HG03354 (cell line): ENCODE measurements around the gene USP13.
"Not testable (repeated sequence)": the region's sequence is repeated elsewhere in the genome, so short reads cannot be mapped to it uniquely, and the experiment has no call there.

ENCODE experiments used
- ATAC-seq: cut with Tn5 transposase; IDR thresholded peaks from one replicate; pipeline ENCODE4 v1.9.1; 2021; ENCODE audit warnings: mild to moderate bottlenecking; ENCODE audit not compliant: unreplicated experiment, poor library complexity, severe bottlenecking

The USP13 gene

DNA sequence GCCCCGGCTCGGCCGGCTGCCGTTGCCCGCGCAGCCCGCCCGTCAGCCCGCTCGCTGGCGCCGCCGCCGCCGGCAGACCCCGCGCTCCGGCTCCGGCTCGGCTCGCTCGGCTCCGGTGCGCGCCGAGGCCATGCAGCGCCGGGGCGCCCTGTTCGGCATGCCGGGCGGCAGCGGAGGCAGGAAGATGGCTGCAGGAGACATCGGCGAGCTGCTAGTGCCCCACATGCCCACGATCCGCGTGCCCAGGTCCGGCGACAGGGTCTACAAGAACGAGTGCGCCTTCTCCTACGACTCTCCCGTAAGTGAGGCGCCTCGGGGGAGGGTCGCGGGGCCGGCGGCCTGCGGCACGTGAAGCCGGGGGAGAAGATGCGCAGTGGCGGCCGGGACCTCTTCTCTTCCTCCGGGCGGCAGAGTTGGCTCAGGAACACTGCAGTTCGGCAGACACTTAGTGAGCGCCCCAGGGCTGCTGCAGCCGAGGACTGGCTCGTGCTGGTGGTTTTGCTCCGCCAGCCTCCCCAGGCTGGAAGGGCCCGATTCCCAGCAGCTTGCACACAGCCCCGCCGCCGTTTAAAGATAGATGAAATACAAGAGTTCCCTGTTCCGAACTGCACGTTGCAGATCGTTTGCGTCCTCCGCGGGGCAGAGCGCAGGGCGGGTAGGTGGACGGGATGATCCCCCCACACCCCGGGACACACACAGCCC, 407 bp downstream of the USP13 start:
- peak; percentile 61 for ATAC-seq

- no peak for ATAC-seq
Measured at GRCh38 chr3:179655236-179655635, 2.4 kb downstream of the USP13 start.

- ATAC-seq = no peak
Measured at GRCh38 chr3:179658606-179659005, 5.8 kb downstream of the USP13 start.

GRCh38 chr3:179660872-179661271, 8.0 kb downstream of the USP13 start:
- no peak for ATAC-seq

DNA sequence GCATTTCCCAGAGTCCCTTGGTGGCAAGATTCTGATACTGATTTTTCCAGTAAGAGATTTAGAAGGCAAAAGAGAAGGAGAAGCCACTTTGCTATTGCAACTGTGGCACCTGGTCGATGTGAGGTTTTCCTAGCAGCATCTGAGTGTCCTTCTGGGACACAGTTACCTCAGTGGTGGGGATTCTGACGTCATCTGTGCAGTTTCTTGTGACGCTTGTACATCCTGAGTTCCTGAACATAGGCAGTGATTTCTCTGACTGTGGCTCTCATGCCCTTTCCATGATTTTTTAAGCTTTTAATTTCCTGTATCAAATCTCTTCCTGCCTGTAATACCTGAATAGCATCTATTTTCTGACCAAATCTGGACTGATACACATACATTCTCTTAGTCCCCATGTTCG, 8.9 kb downstream of the USP13 start:
- ATAC-seq = no peak

GRCh38 chr3:179663093-179663492, 10.3 kb downstream of the USP13 start:
- ATAC-seq = no peak

DNA sequence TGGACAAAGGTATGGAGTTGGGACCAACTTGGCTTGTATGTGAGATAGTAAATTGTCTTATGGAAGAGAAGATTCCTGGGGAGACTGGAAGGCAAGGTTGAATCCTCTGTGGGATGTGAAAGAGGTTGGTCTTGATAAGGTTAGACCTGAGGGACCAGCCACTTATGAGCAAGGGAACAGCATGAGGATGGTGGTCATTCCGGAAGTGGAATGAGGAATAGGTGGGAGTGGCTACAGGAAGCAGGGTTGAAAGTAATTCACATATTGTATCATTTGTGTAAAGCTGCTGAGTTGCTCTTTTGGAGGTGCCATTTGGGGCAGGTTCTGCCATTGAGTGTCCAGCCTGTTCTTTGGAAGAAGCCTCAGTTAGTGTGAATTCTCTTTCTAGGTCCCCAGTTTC, 13.2 kb downstream of the USP13 start:
- ATAC-seq = no peak

DNA sequence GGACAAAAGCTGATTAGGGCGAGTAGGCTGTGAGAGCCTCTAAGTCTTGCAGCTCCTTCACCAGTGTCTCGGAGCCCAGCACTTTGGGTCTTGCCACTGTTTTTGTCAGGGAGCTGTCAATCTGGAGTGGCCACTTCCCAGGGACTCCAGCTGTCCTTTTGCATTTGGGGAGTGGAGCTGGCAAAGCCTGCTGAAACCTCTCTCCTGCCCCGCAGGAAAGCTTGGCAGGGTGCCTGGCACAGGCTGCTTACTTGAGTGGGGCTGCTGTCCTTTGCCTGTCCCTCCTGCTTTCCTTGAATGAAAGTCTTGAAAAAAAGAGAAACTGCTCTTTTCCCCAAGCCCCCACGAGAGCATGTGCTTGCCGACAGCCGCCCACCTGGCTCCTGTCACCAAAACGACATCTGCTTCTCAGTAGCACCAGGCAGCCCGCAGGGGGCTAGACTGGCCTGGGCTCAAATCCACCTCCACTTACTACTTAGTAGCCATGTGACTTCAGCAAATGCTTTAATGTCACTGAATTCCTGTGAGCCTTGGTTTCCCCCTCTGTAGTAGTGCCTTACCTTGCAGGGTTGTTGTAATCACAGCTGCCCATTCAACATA, 13.7 kb downstream of the USP13 start:
- ATAC-seq = no peak

DNA sequence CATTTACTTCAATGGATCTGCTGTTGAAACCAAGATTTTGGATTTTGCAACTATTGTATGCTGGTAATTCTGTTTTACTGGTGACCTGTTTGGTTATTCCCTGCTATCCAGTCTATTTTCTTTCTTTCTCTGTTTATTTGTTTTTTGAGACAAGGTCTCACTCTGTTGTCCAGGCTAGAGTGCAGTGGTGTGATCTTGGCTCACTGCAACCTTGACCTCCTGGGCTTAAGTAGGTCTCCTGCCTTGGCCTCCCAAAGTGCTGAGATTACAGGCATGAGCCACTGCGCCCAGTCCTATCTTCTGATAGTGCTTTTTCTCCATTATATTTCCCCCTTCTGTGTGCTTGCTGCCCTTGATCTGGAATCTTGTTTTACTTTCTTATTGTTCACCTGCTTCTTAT, 15.6 kb downstream of the USP13 start:
- ATAC-seq = no peak

GRCh38 chr3:179670311-179670710, 17.5 kb downstream of the USP13 start:
- ATAC-seq = no peak

GRCh38 chr3:179671309-179671708, 18.5 kb downstream of the USP13 start:
- no peak for ATAC-seq

DNA sequence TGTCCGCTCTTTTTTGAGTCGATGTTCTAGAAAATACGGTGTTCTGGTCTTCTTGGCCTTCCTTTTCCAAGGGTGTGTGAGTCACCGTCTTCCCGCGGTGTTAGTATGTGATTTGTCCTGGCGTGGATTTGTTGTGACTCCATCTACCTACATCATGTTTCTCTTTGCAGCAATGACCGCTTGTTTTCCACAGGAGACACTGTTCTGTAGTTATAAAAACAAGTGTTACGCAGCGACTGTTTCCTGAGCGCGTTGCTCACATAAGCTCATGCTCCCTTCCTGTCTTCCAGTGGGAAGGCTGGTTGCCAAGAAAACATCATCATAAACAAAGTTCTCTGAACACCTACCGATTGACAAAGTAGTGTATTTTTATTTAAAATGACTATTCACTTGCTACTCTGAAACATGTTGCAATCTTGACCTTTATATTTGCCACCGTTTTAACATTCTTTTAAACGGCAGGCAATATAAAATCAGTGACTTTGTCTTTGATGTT, 19.0 kb downstream of the USP13 start:
- no peak for ATAC-seq

DNA sequence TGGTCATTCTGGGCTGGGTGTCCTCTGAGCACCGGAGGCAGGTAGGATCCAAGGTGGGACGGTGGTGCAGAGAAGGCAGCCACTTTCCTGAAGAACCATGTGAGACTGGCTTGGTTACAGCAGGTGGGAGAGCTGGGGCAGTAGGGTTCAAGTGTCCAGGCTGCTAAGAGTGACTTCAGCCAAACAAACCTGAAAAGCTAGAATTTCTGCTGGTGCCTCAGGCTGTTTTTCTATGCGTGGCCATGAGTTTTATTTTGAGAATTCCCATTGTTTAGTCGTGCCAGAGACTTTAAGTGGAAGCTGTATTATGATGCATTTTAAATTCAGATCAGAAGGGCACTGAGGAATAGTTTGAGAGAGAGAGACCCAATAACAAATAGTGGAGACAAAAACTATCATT, 20.1 kb downstream of the USP13 start:
- no peak for ATAC-seq

DNA sequence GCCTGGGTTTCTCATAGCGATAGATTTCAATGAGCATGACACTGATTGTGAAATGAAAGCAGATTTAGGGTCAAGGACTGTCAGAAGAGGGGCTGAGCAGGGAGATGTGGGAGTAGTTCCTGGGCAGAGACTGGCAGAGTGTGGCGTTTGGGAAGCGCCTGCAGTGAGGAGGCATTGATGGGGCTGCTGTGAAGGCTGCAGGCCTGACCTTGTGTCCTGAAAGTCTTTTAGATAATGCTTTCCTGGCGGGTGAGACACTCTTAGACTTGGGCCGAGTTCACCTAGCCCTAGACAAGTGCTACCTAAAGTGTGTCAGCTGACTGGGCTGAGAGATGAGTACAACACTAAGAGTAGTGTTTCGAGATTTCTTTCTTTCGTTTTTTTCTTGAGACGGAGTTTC, 20.7 kb downstream of the USP13 start:
- no peak for ATAC-seq

GRCh38 chr3:179676081-179676480, 23.2 kb downstream of the USP13 start:
- ATAC-seq = no peak

GRCh38 chr3:179677884-179678283, 25.0 kb downstream of the USP13 start:
- no peak for ATAC-seq

- ATAC-seq = no peak
Measured at GRCh38 chr3:179681492-179682263, 28.8 kb downstream of the USP13 start.

DNA sequence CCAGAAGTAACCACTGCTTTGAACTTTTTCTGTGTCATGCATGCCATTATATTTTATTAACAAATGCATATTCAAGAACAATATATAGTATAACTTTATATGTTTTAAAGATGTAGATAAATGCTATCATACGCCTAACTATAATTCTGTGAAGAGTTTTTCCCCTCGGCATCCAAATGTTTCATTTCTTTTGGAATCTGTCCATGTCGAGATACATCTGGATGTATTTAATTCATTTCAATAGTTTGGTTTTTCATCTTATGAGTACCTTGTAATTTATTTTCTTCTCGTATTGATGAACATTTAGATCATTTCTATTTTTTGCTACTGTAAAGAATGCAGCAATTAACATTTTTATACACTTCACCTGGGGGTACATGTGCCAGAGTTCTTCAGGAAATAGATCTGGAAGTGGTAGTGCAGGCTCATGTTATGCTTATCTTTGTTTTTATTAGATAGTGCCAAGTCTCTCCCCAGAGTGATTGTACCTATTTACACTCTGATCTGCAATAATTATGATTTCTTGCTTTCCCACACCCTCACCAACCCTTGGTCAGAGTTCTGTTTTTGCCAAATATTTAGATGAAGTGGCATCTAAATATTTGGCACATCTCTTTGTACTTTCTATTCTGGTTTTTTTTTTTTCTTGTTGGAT, 29.7 kb downstream of the USP13 start:
- ATAC-seq = no peak

- ATAC-seq = not testable (repeated sequence)
Measured at GRCh38 chr3:179683286-179683685, 30.4 kb downstream of the USP13 start.

DNA sequence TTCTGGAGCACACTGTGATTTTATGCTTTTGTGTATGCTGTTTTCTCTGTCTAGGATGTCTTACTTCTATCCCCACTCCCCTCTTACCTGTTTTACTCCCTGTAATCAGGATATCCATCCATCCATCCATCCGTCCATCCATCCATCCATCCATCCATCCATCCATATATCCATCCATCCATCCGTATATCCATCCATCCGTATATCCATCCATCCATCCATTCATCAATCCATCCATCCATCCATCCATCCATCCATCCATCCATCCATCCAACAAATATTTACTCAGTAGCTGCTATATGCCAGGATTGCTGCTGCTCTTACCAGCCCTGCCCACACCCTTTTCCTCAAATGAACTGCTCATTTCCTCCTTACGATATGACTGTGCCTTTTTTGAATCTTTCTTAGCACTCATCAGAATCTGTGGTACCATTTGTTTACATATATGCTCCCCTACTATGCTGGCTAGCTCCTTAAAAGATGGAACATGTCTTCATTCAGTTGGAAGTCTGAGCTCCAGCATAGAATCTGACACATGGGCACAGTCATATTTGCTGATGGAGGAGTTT, 35.2 kb downstream of the USP13 start:
- ATAC-seq = no peak
